Measurements from ENCODE around the gene COX6A2.

GRCh38 chr16:31429796-31430195, 1.6 kb upstream of the COX6A2 start:
- no peak for TF ChIP-seq EZH2 (IDR thresholded peaks at IDR 0.05; ENCODE audit: insufficient read depth, poor library complexity, severe bottlenecking)
- no peak for TF ChIP-seq EZH2phosphoT487 (IDR thresholded peaks at IDR 0.05; ENCODE audit: insufficient read depth, low read depth)

Measured in GM23248 (cell line).